ENCODE data around the gene DPM3.

DPM3 gene

DNA sequence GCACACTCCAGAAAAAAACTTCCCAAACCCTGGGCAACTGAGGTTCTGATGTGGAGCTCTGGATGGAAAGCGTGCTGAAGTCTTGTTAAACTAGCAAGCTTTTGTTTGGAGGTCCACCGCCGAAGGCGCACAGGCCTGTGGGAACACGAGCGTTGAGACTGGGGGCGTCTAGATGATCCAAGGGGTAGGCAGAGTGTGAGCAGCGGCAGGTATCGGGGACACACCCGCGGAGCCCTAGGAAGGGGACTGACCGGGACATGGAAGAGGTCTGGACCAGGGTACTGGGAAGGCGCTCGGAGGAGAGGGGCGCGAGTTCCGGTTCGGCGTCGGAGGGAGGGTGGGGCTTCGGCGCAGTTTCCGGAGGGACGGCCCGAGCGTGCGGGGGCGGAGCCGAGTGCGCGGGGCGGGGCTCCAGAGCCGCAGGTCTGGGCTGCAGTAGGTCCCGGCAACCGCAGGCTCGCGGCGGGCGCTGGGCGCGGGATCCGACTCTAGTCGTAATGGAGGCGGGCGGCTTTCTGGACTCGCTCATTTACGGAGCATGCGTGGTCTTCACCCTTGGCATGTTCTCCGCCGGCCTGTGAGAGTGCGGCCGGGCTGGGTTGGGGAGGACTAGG is 4.8 kb downstream of the DPM3 start, which contains the start of gene SLC50A1:
SLC50A1 (plus strand) TSS at position 438 of the 614 bp plus-strand sequence; CDS start at position 498, 60 bp downstream.
- peak within 1 kb of the TSS; percentile 88 for H3K27ac ChIP-seq (ENCODE audit: extremely low read depth, low read depth, low read length)
- H3K4me1 ChIP-seq (ENCODE audit: control insufficient read depth, insufficient read depth, low read length): no peaks in the 10 kb centered on the region
- H3K9me3 ChIP-seq (ENCODE audit: control insufficient read depth, insufficient read depth, low read depth, low read length): no peaks in the 10 kb centered on the region
- ChIA-PET CTCF (interaction anchor here (0.9 to 8.1 kb wide), 8 partner anchors 27 to 74 kb away, joined by 3 to 54 read pairs (median 4); partner anchors contain the start of gene KRTCAP2), POLR2A (interaction anchor here (0.9 to 2.2 kb wide), 7 partner anchors 9 to 58 kb away, joined by 3 to 13 read pairs (median 4); partner anchors contain the start of genes KRTCAP2 and TRIM46)
- H3K36me3 ChIP-seq (ENCODE audit: control insufficient read depth in 2 of 2, insufficient read depth in 1 of 2, low read length in 2 of 2): peaks cover 3 to 55% of the 10 kb centered on the region in 2 experiments; a peak in 2 of 3 replicates
- H3K4me3 ChIP-seq (ENCODE audit: low read depth, low read length): peak within 1 kb of the TSS; percentile 58
- TF ChIP-seq ZNF473 (tag by site-specific recombination; IDR thresholded peaks at IDR 0.05) (no peak), ZNF202 (tag by site-specific recombination; IDR thresholded peaks at IDR 0.05; ENCODE audit: borderline replicate concordance) (no peak), RBAK (tag by site-specific recombination; IDR thresholded peaks at IDR 0.05) (no peak), ZNF354C (tag by site-specific recombination; IDR thresholded peaks at IDR 0.05; ENCODE audit: borderline replicate concordance, low read depth) (no peak), ZFP3 (tag by site-specific recombination; IDR thresholded peaks at IDR 0.05; ENCODE audit: low read depth) (no peak), GLI2 (tag by site-specific recombination; IDR thresholded peaks at IDR 0.05; ENCODE audit: borderline replicate concordance, low read depth) (no peak), FEZF1 (tag by site-specific recombination; IDR thresholded peaks at IDR 0.05) (no peak), ZBTB7A (tag by site-specific recombination; IDR thresholded peaks at IDR 0.05; ENCODE audit: low read depth) (peak; percentile 91; the same call in 1 of the 2 replicates), ZFP69B (tag by site-specific recombination; IDR thresholded peaks at IDR 0.05) (peak; percentile 12; the same call in 1 of the 2 replicates), ZNF157 (tag by site-specific recombination; IDR thresholded peaks at IDR 0.05) (no peak), ZNF274 (IDR thresholded peaks at IDR 0.05; ENCODE audit: low read length) (no peak), ZNF274 (tag by site-specific recombination; IDR thresholded peaks at IDR 0.05; ENCODE audit: borderline replicate concordance) (no peak), ZNF521 (tag by site-specific recombination; IDR thresholded peaks at IDR 0.05) (no peak), YY2 (tag by site-specific recombination; IDR thresholded peaks at IDR 0.05) (no peak), ZNF24 (tag by site-specific recombination; IDR thresholded peaks at IDR 0.05) (0 out of 2 replicates have a peak, but pooled peaks have one; percentile 34)
- TF ChIP-seq, protein P1, sequence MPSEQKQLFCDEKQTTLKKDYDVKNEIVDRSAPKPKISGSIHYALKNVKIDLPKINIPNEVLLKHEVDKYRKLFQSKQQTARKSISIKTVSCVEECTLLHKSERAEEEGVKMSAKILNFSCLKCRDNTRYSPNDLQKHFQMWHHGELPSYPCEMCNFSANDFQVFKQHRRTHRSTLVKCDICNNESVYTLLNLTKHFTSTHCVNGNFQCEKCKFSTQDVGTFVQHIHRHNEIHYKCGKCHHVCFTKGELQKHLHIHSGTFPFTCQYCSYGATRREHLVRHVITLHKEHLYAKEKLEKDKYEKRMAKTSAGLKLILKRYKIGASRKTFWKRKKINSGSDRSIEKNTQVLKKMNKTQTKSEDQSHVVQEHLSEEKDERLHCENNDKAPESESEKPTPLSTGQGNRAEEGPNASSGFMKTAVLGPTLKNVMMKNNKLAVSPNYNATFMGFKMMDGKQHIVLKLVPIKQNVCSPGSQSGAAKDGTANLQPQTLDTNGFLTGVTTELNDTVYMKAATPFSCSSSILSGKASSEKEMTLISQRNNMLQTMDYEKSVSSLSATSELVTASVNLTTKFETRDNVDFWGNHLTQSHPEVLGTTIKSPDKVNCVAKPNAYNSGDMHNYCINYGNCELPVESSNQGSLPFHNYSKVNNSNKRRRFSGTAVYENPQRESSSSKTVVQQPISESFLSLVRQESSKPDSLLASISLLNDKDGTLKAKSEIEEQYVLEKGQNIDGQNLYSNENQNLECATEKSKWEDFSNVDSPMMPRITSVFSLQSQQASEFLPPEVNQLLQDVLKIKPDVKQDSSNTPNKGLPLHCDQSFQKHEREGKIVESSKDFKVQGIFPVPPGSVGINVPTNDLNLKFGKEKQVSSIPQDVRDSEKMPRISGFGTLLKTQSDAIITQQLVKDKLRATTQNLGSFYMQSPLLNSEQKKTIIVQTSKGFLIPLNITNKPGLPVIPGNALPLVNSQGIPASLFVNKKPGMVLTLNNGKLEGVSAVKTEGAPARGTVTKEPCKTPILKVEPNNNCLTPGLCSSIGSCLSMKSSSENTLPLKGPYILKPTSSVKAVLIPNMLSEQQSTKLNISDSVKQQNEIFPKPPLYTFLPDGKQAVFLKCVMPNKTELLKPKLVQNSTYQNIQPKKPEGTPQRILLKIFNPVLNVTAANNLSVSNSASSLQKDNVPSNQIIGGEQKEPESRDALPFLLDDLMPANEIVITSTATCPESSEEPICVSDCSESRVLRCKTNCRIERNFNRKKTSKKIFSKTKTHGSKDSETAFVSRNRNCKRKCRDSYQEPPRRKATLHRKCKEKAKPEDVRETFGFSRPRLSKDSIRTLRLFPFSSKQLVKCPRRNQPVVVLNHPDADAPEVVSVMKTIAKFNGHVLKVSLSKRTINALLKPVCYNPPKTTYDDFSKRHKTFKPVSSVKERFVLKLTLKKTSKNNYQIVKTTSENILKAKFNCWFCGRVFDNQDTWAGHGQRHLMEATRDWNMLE (tag by site-specific recombination; conservative IDR thresholded peaks at IDR 0.05; ENCODE audit: low read depth): peak; percentile 40; the same call in 1 of the 2 replicates
- TF ChIP-seq, protein P2, sequence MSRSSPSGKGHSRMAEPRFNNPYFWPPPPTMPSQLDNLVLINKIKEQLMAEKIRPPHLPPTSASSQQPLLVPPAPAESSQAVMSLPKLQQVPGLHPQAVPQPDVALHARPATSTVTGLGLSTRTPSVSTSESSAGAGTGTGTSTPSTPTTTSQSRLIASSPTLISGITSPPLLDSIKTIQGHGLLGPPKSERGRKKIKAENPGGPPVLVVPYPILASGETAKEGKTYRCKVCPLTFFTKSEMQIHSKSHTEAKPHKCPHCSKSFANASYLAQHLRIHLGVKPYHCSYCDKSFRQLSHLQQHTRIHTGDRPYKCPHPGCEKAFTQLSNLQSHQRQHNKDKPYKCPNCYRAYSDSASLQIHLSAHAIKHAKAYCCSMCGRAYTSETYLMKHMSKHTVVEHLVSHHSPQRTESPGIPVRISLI (tag by site-specific recombination; IDR thresholded peaks at IDR 0.05): no peak
- TF ChIP-seq, protein P3, sequence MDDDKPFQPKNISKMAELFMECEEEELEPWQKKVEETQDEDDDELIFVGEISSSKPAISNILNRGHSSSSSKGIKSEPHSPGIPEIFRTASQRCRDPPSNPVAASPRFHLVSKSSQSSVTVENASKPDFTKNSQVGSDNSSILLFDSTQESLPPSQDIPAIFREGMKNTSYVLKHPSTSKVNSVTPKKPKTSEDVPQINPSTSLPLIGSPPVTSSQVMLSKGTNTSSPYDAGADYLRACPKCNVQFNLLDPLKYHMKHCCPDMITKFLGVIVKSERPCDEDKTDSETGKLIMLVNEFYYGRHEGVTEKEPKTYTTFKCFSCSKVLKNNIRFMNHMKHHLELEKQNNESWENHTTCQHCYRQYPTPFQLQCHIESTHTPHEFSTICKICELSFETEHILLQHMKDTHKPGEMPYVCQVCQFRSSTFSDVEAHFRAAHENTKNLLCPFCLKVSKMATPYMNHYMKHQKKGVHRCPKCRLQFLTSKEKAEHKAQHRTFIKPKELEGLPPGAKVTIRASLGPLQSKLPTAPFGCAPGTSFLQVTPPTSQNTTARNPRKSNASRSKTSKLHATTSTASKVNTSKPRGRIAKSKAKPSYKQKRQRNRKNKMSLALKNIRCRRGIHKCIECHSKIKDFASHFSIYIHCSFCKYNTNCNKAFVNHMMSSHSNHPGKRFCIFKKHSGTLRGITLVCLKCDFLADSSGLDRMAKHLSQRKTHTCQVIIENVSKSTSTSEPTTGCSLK (tag by site-specific recombination; IDR thresholded peaks at IDR 0.05): no peak
- TF ChIP-seq, protein P4, sequence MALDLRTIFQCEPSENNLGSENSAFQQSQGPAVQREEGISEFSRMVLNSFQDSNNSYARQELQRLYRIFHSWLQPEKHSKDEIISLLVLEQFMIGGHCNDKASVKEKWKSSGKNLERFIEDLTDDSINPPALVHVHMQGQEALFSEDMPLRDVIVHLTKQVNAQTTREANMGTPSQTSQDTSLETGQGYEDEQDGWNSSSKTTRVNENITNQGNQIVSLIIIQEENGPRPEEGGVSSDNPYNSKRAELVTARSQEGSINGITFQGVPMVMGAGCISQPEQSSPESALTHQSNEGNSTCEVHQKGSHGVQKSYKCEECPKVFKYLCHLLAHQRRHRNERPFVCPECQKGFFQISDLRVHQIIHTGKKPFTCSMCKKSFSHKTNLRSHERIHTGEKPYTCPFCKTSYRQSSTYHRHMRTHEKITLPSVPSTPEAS (tag by site-specific recombination; IDR thresholded peaks at IDR 0.05): no peak; the same call in 1 of the 2 replicates
- TF ChIP-seq, protein P5, sequence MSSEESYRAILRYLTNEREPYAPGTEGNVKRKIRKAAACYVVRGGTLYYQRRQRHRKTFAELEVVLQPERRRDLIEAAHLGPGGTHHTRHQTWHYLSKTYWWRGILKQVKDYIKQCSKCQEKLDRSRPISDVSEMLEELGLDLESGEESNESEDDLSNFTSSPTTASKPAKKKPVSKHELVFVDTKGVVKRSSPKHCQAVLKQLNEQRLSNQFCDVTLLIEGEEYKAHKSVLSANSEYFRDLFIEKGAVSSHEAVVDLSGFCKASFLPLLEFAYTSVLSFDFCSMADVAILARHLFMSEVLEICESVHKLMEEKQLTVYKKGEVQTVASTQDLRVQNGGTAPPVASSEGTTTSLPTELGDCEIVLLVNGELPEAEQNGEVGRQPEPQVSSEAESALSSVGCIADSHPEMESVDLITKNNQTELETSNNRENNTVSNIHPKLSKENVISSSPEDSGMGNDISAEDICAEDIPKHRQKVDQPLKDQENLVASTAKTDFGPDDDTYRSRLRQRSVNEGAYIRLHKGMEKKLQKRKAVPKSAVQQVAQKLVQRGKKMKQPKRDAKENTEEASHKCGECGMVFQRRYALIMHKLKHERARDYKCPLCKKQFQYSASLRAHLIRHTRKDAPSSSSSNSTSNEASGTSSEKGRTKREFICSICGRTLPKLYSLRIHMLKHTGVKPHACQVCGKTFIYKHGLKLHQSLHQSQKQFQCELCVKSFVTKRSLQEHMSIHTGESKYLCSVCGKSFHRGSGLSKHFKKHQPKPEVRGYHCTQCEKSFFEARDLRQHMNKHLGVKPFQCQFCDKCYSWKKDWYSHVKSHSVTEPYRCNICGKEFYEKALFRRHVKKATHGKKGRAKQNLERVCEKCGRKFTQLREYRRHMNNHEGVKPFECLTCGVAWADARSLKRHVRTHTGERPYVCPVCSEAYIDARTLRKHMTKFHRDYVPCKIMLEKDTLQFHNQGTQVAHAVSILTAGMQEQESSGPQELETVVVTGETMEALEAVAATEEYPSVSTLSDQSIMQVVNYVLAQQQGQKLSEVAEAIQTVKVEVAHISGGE (tag by site-specific recombination; conservative IDR thresholded peaks at IDR 0.05; ENCODE audit: low read depth): peak; percentile 96
- TF ChIP-seq, protein P6, sequence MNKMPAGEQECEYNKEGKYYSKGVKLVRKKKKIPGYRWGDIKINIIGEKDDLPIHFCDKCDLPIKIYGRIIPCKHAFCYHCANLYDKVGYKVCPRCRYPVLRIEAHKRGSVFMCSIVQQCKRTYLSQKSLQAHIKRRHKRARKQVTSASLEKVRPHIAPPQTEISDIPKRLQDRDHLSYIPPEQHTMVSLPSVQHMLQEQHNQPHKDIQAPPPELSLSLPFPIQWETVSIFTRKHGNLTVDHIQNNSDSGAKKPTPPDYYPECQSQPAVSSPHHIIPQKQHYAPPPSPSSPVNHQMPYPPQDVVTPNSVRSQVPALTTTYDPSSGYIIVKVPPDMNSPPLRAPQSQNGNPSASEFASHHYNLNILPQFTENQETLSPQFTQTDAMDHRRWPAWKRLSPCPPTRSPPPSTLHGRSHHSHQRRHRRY (tag by site-specific recombination; IDR thresholded peaks at IDR 0.05): no peak
